Endometrial microvascular endothelial cells (primary cell): ENCODE measurements around the gene NKAIN4. TPM values are rescaled to one million over a fixed set of nuclear protein-coding genes. Genes with fewer than 3 reads are reported as not detected.

ENCODE experiments used
- in situ Hi-C: cut with HindIII; loops from 2 replicates; pipeline ENCODE4 v1.10.0; 2017; ENCODE audit warnings: low sequenced_read_pairs, low pct_unique_long_range_greater_than_20kb; ENCODE audit errors: inconsistent ontology term
- total RNA-seq: library from RNA; depleted of rRNA; stranded (reverse); fragments of >200 nt; gene quantifications from one replicate; pipeline ENCODE4 v1.2.3, GENCODE V29; 2015; ENCODE audit errors: inconsistent ontology term

Gene NKAIN4
- not detected for total RNA-seq

DNA sequence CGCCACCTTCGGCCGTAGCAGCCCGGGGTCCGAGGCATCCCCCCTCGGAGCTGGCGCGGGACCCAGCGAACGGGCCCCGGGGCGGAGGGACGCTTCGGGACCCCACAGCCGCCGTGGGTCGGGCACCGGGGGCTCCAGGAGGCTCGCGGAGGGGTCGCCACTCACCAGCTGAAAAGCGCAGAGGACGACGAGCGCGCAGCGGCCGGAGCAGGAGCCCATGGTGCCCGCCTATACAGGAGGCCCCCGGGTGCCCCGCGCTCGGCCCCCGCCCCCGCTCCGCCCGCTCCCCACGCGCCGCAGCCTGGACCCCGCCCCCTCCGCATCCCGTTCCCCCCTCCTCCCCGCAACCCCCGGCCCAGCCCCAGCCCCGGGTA is at the start of gene NKAIN4:
TSS of gene NKAIN4 (minus strand) at position 232 of the 374 bp plus-strand sequence. CDS start at position 219, 13 bp downstream.
- in situ Hi-C loops: no loop called here

DNA sequence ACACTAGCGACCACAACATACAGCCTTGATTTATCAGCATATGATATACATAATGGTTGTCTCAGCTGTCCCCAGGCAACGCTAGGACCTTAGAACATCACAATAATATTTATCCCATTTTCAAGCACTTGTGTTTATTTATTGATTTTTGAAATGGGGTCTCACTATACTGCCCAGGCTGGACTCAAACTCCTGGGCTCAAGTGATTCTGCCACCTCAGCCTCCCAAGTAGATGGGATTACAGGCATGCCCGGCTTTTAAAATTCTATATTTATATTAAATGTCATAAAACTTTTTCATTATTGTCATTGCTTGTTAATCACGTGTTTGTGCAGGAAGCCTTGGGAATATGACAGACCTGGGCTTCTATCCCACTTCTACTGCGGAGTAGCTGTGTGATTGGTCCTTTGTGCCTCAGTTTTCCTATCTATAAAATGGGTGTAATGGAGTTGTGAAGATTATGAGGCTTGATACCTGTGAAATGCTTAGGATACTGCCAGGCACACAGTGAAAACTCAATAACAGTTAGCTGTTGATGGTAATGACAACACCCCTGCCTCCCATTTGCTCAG is 48.9 kb upstream of the NKAIN4 start:
- in situ Hi-C loops: no loop called here

DNA sequence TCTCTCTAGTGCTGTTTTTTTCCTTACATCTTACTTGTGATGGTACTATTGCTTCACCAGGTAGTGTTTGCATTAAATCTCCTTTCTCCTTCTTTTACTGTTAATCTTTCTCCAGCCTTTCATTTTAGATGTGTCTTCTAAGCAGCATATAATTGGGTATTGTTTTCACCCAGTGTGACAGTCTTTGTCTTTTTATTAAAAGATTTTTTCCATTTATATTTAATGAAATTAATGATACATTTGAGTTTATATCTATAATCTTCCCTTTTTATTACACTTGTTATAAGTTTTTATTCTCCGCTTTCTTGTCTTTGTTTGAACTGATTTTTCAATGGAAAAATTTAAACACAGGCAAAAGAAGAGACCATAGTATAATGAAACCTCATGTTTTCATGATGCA is 47.4 kb upstream of the NKAIN4 start:
- in situ Hi-C loops: no loop called here

DNA sequence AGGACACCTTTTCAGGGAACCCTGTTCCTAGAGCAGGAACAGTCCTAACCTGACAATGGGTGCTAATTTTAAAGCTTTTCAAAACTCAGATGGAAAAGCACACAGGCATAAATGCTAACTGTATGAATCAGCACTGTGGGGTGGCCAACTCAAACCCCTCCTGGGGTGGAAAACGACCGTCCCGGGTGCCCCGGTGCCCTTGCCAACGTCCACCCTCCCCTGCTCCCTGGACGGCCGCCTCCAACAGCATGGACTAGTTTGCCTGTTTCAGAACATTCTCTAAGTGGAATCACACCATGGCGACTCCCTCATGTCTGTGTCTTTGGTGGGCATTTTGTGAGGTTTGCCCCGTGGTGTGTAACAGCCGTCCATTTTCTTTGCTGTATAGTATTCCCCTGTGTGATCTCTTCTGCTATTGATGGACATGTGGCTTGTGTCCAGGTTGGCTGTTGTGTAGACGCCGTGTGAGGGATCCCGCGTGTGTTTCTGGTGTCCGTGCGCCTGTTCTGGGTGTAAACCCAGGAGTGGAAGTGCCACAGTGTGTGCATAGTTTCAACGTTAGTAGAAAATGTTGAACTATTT is 44.6 kb upstream of the NKAIN4 start:
- in situ Hi-C loops: loop anchor here (25.0 kb wide), 1 partner anchor 88 kb away; no protein-coding TSS in a partner anchor

DNA sequence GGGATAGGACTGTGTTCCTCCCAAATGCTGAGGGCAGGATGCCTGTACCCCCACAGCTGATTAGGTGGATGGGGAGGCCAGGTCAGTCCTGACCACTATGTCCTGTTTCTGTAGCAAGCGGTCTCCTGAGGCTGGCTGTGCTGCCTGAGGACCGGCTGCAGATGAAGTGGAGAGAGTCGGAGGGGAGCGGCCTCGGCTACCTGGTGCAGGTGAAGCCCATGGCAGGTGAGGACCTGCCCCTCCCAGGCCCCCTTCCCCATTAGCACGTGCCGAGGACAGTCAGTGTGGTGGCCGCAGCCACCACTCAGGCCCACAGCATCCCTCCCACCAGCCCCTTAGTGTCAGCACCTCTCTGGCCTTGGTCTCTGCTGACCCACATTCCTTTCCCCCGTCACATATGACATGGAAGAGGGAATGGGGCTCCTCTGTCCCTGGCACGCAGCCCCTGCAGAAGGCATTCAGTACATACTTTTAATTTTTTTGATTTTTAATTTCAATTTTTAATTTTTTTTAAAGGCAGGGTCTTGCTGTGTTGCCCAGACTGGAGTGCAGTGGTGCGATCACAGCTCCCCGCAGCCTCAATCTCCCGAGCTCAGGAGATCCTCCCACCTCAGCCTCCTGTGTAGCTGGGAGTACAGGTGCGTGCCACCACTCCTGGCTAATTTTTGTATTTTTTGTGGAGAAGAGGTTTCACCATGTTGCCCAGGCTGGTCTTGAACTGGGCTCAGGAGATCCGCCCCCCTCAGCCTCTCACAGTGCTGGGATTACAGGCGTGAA is 43.7 kb upstream of the NKAIN4 start:
- in situ Hi-C loops: loop anchor here (25.0 kb wide), 1 partner anchor 89 kb away; no protein-coding TSS in a partner anchor

DNA sequence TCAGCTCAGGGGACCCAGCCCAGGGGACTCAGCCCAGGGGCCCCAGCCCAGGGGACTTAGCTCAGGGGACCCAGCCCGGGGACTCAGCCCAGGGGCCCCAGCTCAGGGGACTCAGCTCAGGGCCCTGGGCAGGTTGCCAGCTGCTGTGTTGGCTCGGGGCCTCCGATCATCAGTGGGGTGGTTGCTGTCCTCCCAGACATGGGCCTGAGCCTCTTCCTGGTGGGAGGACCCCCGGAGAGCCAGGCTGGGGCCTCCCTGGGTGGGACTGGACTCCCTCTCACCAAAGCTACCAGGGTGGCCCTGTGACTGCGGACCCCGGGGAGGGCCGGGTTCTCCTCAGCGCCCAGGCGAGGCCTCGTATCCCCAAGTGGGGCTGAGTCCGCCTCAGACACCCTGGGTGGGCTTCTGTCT is 43.1 kb upstream of the NKAIN4 start:
- in situ Hi-C loops: loop anchor here (25.0 kb wide), 1 partner anchor 90 kb away; no protein-coding TSS in a partner anchor

DNA sequence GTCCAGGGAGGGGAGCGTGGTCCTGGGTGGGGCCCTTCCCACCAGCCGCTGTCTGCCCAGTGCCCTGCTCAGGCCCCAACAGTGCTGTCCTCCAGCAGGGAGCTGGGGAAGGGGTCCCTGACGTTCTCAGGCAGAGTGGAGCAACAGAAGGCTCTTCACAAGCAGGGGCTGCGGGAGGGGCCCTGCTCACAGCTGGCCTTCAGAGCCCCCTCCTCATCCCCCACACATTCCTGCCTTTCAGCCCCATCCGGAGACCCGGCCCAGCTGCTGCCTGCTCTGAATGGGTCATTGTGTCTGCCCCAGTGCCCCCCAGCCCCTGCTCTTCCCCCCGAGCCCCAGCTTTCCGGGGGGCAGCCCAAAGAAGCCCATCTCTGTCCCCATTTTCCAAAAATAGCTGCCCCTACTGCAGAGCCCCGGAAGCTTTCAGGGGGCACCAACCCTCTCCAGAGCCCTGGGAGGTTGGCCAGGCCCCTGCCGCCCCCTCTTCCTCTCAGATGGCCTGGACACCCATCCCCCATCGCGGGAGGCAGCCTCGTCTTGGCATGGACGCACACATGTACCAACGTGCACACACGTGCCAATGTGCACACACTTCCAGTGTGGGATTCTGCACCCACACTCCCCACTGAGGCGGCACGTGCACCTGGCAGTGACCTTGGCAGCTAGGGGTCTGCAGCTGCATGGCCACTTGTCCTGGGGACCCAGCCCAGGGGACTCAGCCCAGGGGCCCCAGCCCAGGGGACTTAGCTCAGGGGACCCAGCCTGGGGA is 42.5 kb upstream of the NKAIN4 start:
- in situ Hi-C loops: loop anchor here (25.0 kb wide), 1 partner anchor 91 kb away; no protein-coding TSS in a partner anchor

DNA sequence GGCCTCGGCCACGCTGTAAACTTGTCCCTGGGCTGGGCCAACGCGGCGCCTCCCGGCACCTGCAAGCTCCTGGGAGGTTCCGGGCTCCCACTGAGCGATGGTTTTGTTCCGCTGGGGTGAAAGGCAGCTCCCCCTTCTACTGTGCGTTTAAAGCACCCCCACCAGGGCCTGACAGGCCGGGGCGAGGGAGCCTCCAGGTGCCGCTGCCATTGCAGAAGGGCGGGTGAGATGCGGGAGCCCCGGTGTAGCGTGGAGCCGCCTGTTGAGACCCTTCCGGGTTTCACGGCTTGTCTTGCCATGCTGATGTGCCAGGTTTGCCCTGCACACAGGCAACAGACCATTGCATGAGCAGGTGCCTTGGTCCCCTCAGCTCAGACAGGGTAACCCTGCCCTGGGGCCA is 41.6 kb upstream of the NKAIN4 start:
- in situ Hi-C loops: loop anchor here (25.0 kb wide), 1 partner anchor 91 kb away; no protein-coding TSS in a partner anchor

DNA sequence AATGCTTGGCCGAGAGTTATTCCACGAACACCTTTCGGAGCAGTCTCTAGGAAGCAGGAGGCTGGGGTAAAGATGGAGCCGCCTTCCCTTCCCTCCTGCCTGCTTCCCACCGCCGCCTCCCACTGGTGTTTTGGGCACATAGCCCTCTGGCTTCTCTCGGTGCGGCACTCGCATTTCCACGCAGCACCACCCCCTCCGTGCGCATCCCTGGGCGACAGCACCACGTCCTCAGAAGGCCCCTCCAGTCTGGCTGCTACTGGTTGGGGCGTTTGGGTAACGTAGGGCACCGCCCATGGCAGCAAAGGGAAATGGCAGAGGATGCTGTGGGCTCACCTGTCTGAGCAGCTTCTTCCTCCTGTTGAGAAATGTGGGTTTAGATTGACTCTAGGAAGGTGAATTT is 41.2 kb upstream of the NKAIN4 start:
- in situ Hi-C loops: loop anchor here (25.0 kb wide), 1 partner anchor 92 kb away; no protein-coding TSS in a partner anchor

DNA sequence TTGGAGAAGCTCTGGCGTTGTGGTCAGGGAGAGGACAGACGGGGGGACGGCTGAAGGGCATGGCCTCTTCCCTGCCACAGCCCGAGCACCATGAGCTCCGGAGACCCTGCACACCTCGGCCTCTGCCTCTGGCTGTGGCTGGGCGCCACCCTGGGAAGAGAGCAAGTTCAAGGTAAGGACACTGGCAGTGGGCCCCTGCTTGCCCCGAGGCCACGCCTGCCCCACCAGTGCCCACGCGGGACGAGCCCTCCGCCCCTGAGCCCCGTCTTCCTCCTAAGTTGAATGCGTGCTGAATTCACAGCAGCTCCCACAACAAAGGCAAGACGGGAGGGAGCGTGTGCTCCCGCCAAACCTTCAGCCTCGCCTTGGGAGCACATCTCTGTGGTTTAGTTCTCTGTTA is 40.8 kb upstream of the NKAIN4 start:
- in situ Hi-C loops: loop anchor here (25.0 kb wide), 1 partner anchor 92 kb away; no protein-coding TSS in a partner anchor

DNA sequence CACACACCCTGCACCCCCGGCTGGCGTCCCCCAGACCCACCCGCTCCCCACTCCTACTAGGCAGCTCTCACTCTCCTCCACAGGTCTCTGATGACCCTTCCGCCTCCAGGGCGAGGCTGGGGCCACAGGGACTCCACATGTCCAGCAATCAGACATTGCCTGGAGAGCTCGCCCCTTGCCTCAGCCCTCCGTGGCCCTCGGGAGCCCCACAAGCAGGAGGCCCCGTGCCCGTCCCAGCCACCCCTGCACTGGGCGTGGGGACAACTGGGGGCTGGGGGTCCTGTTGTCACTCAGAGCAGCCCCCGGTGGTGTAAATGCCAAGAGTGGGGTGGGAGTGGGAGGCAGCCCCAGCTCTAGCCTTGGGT is 40.3 kb upstream of the NKAIN4 start:
- in situ Hi-C loops: loop anchor here (25.0 kb wide), 1 partner anchor 93 kb away; no protein-coding TSS in a partner anchor

DNA sequence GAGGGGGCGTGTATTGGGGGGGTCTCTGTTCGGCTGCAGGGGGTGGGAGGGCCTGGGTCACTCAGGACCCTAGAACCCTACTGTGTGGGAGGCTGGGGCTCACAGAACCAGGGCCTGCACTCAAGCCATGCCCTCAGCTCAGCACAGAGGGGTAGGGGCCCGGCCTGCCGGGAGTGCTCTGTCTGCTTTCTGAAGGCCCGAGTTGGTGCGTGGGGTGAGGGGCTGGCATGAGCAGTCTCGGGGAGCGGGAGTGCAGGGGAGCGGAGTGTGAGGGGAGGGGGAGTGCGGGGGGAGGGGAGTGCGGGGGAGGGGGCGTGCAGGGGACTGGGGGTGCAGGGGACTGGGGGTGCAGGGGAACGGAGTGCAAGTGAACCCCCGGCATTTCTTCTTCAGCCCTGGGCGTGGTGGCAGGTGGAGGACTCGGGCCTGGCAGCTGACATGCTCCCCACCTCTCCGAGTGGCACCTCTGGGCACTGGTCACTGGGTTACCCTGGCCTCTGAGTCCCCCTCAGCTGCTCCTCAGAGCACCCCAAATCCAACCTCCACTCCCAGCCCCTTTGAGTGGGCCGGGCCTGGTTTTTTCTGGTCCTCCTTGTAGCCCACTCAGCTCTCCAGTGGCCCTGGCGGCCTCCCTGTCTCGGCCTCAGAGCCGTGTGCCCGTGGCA is 39.7 kb upstream of the NKAIN4 start:
- in situ Hi-C loops: loop anchor here (25.0 kb wide), 1 partner anchor 93 kb away; no protein-coding TSS in a partner anchor

DNA sequence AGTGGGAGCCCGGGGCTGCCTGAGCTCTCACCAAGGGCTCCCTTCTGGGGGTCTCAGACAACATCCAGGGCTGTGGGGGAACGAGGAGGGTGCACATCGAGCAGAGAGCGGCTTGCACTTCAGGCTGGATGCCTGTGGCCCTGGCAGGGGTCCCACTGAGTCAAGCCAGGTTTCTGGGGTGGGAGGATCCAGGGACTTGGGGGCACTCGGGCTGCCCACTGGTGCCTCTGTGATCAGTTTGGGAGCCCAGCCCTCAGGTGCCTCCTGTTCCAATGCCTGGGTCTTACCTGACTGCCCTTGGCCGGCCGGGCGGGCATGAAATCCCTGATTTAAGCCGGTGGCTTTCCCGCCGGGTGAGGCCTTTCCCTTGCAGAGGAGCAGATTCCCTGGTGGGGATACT is 39.2 kb upstream of the NKAIN4 start:
- in situ Hi-C loops: loop anchor here (25.0 kb wide), 1 partner anchor 94 kb away; no protein-coding TSS in a partner anchor

DNA sequence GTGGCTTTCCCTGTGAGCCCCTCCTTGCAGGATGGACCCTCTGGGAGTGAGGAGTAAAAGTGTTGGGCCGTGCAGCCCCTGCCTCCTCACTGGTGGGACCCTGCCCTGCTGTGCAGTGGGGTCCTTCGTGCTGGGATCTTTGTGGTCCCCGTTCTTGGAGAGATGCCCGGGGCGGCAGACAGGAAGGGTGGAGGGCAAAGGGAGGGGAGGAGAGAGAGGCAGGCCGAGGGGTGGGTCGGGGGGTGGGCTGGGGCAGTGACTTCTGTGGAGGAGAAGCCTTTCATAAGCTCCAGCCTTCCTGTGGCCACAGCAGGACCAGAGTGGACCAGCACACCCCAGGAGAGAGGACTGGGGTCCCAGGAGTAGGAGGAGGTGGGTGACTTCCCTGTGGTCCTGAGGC is 38.6 kb upstream of the NKAIN4 start, which contains the start of gene COL20A1:
TSS of gene COL20A1 (plus strand) at position 283 of the 400 bp plus-strand sequence. CDS start 1,922 bp downstream, outside the sequence.
- in situ Hi-C loops: loop anchor here (25.0 kb wide), 1 partner anchor 94 kb away; no protein-coding TSS in a partner anchor

DNA sequence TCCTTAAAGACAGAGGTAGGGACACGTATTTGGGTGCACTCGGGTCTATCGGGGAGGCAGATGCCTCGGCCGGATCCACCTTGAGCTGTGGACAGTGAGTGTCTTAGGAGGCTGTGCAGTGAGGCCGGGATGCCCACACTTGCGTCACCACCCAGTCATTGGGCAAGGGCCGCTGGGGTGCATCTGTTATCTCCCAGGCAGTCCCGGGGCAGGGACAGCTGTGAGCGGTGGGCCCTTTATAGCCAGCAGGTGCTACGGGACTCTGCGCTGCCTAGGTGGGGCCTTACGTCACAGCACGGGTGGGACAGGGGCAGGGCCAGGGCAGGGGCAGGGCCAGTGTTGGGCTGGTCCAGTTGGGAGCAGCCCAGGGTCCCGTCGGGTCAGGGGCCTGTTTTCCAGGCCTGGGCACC is 38.0 kb upstream of the NKAIN4 start:
- in situ Hi-C loops: loop anchor here (25.0 kb wide), 1 partner anchor 95 kb away; no protein-coding TSS in a partner anchor

DNA sequence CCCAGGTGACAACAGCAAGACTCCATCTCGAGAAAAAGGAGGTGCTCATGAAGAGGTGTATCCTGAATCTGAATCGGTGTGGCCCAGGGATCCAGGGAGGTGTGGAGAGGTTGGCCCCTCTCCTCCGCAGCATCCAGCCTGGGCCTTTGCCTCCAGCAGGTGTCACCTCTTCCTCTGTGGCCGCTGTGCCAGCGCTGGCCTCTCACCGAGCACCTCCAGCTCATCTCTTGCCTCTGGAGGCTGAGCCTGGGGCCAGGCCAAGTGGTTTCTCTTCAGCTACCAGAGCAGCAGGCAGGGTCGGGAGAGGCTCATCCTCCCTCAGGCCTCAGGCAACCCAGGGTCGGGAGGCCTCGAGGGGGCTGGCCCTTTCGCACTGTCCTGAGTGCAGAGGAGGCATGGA is 37.5 kb upstream of the NKAIN4 start:
- in situ Hi-C loops: loop anchor here (25.0 kb wide), 1 partner anchor 95 kb away; no protein-coding TSS in a partner anchor

DNA sequence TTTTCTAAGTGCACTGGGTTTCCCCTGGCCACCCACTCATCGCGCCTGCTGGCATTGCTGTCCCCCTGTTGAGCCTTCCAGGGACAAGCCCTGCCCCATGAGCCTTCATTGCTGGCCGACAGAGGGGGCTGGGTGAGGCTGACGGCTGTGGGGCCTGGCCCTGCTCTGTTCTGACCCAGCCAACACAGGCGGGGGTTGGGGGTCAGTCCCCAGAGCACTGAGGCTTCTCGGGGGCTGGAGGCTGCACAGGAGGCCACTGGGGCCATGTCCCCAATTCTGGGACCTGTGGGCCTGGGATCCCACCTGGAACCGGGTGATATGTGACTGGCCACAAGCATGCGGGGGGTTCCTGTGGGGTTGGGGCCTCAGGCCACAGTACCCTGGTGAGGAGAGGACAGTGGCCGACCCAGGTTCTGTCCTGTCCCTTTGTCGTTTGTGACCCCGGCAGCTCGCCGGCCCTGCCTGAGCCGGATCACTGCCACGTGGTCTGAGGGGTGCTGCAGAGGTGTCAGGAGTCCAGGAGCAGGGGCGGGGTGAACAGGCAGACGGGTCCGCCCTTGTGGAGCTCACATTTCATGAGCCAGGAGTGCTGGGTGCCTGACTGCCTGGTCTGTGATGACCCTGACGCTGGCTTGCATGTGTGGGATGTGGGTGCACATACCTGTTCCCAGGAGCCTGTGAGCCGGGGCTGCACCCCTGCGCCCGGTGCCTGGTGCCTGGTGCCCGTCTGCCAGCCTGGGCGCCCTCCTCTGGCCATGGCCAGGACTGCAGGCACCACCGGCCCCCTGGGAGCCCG is 36.6 kb upstream of the NKAIN4 start:
- in situ Hi-C loops: loop anchor here (25.0 kb wide), 1 partner anchor 96 kb away; no protein-coding TSS in a partner anchor
